Gastrocnemius medialis (tissue), 4 donors: Measurements from ENCODE around the gene IL2RA.

Source experiments
- POLR2A ChIP-seq, 2 donors: fragments of 450-650 bp; IDR thresholded peaks; one replicate each; pipeline ENCODE4 v1.6.1; 2017; ENCODE audit warnings: antibody characterized with exemption in 2 of 2, mild to moderate bottlenecking in 2 of 2, moderate library complexity in 2 of 2
- TF ChIP-seq, protein P1 (sequence below), 5 experiments: fragments of 450-650 bp in 3 of 5; fragments of 200-600 bp in 2 of 5; sonication (generic) in 2 of 5; IDR thresholded peaks in 4 of 5; conservative IDR thresholded peaks in 1 of 5; 1 replicate in 4 of 5; 2 replicates in 1 of 5; pipeline ENCODE4 v1.5.1; 2016 to 2019; ENCODE audit warnings: antibody characterized with exemption in 5 of 5, mild to moderate bottlenecking in 3 of 5, moderate library complexity in 3 of 5

DNA sequence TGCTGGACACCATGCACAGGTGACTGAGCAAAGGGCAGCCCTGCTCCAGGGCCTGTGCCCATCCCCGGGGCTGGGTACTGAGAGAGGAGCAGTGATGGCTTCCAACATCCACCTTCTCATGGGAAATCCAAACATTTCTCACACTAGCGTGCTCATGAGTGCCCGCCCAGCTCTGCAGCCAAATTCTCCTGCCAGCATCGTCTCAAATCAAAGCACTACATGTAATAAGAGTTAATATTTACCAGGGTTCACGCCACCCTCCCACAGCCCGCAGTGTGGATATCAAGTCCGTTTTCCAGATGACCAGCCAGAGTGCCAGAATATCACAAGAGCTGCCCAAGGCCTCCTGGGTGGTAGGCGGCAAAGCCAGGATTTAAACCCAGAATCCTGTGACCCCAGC, 96.9 kb downstream of the IL2RA start:
- TF ChIP-seq, protein P1, sequence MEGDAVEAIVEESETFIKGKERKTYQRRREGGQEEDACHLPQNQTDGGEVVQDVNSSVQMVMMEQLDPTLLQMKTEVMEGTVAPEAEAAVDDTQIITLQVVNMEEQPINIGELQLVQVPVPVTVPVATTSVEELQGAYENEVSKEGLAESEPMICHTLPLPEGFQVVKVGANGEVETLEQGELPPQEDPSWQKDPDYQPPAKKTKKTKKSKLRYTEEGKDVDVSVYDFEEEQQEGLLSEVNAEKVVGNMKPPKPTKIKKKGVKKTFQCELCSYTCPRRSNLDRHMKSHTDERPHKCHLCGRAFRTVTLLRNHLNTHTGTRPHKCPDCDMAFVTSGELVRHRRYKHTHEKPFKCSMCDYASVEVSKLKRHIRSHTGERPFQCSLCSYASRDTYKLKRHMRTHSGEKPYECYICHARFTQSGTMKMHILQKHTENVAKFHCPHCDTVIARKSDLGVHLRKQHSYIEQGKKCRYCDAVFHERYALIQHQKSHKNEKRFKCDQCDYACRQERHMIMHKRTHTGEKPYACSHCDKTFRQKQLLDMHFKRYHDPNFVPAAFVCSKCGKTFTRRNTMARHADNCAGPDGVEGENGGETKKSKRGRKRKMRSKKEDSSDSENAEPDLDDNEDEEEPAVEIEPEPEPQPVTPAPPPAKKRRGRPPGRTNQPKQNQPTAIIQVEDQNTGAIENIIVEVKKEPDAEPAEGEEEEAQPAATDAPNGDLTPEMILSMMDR (IDR thresholded peaks at IDR 0.05 in 4 of 5, conservative IDR thresholded peaks at IDR 0.05 in 1 of 5), result no peak
- no peak for TF ChIP-seq POLR2A (IDR thresholded peaks at IDR 0.05)
